NCI-H146 (cell line): ENCODE data around the gene COL1A1.

Source experiments
- DNase-seq: peaks from one replicate; lab custom pipeline; 2025; lab: John Stamatoyannopoulos, UW

The COL1A1 gene

DNA sequence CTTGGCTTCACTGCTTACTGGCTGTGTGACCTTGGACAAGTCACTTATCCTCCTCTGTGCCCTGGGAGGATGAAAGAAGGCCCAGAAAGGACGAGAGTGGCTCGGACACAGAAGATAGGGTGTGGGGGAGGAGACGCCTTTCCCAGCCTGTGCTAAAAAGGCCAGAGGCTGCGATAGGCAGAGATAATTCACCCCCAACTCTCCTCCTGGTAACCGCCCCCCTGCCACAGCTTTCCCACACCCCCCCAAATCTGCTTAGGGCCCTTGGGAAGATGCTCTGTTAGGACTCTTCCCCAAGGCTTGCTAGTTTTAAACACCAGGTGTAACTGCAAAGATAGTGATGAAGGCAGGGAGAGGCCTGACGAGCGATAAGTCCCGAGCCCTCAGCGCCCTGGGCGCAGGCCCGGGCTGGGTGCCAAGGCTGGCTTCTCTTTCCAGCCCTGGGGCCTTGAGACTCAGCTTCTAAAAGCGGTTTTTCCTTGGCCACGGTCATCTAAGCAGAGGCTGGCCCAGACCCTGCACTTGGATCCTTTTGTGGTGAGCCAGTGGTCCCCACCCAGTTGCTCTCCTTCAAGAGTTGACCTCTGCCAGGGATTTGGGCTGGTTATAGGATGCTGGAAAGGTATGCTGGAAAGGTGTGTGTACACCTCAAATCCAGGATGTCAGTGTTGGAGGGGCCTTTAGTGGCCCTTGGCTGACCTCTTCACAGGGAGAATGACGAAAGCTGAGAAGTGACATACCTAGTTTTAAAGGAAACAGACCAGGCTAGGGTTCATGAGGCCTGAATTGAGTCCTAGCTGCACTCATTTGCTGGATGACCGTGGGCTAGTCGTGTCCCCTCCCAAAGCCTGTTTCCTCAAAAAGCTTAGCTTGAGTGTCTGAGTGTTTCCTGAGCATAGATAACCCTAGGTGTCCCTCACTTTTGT is 47.5 kb downstream of the COL1A1 start:
- no peak for DNase-seq

DNA sequence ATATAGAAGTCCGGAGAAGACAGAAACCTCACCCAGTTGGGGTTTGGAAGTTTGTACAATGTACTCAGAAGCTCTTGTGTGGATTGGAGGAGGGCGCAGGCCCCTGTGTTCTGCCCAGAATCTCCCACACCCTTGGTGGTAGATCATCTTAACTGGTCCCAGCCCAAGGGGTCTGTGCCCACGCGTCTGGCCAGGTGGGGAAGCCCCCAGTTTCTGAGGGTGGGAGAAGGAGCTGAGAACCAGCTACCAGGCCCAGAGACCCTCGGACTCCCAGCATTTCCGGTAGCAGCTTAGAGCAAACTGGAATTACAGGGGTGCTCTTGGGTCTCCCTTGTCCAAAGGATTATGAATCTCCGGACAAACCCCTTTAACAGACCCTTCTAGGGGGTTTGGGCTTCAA is 48.7 kb downstream of the COL1A1 start:
- no peak for DNase-seq

DNA sequence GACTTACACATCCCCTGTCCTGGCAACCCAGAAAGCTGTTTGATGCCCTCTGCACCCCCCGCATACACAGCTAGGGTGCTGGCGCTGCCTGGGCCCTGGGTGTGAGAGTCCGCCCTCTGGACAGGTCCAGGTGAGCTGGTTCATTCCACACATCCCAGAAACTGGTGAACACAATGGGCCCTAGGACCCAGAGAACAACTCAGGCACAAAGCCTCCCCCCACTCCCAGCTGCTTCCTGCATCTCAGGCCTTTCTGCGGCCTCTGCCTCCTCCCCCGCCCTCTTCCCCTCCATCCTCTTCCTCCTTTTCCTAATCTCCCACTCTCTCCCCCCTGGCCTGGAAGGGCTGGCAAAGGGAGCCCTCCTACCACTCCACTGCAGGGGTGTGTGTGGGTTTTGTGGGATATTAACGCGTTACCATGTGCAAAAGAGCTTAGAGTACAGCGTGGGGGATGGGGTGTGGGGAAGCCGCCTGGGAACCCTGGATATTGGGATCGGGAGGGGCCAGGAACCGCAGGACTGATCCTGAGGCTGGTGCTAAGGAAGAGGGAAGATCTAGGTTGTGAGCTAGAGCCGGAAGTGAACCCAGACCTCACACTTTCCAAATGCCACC is 49.4 kb downstream of the COL1A1 start:
- DNase-seq = peak; percentile 86

DNA sequence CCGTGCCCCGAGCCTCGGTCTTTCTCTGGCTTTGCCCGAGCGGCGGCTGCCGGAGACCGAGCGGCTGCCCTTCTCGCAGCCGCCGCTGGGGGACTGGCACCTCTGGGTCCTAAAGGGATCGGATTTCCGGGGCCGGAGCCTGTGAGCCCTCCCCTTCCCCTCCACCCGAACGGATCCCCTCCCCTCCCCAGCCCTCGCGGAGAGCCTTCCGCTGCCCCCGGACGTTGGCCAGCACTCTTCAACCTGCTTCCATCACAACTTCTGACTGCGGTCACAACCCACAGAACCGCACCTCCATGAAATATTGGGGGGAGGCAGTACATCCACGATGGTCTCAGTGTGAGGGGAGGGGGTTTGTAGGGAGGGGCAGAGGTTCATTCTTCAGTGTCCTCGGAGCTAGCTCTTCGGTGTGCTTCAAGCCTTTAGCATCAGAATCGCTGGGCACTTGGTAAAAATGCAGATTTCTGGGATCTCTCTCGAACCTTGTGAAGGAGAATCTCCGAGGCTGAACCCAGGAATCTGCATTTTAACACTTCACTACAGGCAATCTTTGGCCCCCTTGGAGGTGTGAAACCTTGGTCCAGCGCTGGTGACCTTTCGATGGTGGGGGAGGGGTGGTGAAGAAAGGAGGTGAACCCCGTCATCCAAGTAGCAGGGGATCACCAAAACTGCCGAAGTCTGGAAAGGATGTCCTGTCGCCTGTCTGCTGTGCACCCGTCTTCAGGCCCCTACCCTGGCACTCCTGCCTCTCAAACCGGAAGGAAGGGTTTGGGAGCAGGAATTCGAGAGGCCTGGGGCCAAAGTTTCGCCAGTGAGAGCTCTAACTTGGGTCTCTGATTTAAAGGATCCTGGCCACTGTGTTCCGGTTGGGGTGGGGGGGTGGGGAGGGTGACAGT is 50.1 kb downstream of the COL1A1 start:
- peak; percentile 89 for DNase-seq

DNA sequence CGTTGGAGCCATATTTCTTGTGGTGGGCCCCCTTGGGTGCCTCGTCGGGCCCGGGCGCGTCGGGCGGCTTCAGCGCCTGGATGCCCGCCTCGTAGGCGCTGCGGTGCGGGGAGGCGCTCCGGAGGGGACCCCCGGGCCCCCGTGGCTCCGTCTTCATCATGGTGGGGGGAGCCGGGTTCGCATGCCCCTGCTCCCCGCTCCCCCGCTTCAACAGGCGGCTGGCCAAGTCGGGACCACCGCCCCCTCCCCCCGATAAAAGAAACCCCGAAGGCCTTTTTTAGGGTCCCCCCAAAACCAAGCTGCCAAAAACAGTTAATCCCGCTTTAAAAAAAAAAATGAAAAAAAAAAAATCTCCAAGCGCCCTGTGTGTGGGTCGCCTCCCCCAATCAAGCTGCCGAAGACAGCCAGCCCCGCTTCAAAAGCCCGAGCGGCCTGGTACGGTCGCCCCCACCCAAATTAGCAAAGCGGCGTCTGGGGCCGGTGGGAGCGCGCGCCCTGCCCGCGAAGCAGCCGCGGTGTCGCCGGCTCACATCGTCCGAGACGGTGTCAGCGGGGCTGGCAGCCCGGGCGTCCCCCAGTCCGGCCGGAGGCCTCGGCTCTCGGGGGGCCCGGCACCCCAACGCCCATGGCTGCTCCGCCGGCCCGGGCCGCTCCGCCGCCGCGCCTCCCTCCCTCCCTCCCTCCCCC is 50.9 kb downstream of the COL1A1 start, which contains the start of gene PPP1R9B:
TSS of gene PPP1R9B (minus strand) at position 324 of the 687 bp plus-strand sequence. CDS start at position 160, 164 bp downstream.
- no peak for DNase-seq

DNA sequence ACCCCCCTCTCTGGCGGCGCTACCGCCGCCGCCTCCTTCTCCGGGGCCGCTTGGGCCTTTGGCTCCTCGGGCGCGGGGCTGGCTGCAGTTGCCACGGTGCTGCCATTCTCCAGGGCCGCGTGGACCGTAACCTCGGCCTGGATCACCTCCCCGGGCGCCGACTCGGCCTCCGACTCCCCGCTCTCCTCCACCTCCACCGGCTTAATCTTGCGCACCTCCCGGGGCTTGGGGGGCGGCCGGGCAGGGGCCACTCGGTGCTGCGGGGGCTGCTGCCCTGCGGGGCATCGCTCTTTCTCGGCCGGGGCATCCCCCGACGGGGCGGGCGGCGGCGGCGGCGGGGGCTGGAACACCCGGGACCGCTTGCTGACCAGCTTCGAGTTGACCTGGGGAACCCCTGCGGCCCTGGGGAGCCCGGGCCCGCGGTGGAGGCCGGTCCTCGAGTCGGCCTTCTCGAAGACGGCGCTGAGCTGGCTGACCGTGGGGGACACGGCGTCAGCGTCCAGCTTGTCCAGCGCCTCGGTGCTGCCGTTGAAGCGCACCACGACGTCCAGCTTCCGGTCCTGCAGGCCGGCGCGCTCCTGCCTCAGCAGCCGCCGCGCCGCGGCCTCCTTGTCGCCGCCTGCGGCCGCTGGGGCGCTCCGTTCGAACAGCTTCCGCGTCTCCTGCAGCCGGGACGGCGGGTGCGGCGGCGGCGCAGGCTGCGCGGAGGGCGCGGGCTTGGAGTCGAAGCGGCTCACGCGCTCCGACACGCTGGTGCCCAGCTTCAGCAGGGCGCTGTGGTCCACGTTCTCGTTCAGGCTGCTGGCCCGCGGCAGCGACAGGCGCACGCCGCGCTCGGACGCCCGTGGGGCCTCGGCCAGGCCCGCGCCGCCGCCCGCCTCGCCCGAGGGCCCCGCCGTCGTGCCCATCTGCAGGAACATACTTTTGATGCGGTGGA is 51.7 kb downstream of the COL1A1 start:
- peak; percentile 73 for DNase-seq

DNA sequence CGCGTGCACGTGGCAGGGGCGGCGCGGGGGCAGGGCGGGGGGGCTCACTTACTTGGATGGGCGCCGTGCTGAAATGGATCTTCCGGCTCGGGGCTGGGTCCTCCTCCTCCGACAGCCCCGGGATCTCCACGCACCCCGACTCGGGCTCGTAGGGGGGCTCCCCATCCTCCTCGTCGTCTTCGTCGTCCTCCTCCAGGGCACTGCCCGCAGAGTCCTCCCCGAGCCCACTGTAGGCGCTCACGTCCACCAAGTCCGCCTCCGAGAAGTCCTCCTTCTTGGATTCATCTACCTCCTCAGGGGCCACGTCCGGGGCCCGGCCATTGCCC is 52.4 kb downstream of the COL1A1 start:
- no peak for DNase-seq

DNA sequence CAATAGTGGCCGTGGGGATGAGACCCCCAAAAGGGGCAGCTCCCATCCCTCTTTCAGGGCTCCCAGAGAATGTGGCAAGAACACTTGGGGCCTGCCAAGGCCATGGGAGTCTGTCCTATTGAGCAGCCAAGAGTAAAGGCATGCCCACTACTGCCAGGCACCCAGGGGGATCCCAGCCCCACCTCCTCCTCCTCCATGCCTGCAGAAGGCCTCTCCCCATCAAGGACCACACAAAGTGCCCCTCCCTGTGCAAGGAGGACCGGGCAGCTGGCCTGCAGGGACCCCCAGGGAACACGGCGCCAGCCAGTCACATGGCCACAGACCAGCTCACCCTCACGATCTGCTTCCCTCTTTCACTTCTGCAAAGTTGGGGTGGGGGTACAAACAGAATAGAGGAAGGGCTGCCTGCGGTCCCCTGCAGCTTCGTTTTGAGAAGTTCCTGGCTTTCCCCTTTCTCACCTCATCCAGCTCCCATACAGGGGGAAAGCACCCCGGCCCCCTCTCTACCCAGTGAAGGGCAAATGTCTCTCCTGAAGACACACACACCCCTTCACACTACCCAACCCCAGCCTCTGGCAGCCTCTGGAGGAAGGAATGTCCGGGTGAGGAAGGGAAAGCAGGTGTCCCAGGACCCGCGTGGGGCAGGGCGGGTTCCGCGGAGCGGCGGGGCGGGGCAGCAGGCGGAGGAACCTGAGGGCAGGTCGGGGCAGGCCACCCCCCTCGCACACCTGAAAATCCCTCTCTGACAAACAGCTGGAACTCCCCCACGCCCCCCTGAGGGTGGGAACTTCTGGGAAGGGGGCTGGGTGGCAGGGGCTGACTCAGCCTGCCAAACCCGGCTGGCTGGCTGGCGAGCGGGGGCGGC is 53.0 kb downstream of the COL1A1 start:
- no peak for DNase-seq

DNA sequence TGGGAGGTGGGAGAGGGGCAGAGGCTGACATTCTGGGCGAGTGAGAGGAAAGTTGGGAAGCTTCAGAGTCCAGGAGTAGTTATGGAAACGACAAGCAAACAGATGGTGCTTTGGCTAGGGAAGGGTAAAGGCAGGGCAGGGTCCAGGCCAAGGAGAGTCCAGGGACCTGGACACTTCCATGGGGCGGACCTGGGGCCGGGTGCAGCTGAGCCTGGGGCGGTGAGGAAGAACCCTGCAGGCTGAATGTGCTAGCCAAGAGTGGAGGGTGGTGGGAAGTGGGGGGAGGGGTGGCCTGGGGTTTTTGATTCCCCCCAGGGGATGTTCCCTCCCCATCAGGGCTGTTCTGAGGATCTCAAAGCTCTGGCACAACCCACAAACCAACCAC is 53.6 kb downstream of the COL1A1 start:
- no peak for DNase-seq

DNA sequence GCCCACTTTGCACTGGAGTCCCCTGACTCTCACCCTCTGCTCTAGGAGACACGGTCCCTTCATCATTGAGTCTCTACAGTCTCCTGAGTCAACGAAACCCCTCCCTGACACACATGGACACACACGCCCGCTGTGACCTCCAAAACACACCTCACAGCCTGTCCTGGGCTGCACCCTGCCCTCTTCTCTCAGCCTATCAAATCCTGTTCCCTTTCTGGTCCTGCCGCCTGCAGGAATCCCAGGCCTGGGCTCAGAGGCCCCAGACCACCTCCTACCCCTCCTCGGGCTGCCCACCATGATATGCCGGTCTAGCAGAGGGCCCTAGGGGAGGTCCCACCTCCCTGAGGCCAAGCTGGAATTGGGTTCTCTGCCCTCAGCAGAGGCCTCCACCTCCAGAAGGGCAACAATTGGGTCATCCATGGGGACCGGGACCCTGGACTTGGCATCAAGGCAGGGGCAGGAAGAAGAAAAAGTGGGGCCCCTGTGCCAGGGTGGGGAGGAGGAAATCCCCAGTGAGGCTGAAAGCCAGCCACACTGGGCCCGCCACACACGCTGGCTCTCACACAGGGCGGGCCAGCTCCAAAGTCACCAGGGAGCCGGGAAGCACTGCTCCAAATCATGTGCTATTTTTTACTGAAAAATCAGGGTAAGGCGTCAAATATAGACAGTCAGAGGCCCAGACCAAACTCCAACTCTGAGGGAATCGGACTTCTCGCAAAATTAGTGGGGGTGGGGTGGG is 54.3 kb downstream of the COL1A1 start:
- no peak for DNase-seq

DNA sequence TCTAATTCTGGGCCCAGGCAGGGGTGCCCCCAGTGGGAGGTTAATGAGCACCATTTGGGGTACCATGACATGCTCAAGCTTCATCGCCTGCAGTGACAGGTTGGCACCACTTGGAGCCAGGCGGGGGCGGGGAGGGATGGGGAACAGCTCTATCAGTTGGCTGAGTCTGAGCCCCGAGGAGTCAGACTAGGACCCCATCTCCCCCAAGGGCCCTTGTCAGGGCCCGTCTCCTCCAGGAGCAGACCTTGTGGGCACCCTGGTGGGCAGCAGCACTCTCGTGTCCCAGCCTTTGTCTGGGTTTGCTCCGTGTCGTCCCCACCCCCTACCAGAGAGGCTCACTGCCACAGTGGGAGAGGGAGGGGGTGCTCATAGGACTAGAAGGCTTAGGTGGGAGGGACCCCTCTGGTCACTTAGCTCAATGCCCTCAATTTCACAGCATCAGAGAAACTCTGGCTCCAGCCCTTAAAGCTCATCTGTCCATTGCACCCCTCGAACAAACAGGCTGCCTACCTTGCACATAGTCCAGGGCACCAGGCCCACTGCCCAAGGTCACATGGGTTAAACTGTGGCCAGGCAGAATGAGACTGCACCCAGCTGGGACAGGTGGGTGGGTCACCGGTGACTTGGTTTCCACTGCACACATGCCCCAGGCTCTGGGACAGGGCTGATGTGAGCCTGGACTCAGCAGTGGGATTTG is 55.1 kb downstream of the COL1A1 start:
- DNase-seq = no peak

DNA sequence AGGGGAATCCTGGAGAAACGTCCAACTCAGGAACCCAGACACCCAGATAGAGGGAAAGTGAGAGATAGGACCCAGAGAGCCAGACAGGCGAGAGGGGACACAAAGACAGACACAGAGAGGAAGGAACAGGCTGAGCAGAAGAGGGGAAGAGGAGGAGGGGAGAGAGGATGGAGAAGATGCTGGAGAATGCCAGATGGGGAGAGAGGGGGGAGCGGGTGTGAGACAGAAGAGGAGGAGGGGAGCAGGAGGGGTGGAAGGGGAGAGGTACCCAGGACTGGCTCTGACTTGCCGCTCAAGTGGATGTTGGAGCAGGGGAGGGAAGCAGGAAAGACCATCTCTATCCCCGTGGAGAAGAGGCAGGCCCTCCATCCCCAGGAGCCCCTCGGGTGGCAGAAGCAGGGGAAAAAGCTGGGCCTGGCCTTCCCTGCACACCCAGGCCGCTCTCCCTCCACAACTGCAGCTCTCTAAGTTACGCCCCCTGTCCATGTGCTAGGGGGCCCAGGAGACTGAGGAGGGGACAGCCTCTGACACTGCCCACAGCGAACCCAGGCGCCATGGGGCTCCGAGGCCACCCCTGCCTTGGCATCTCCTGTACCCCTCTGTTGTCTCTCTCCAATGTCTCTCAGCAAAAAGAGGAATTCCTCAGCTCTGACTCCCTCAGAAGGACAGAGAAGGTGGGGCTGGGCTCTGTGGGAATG is 55.8 kb downstream of the COL1A1 start:
- DNase-seq = no peak

DNA sequence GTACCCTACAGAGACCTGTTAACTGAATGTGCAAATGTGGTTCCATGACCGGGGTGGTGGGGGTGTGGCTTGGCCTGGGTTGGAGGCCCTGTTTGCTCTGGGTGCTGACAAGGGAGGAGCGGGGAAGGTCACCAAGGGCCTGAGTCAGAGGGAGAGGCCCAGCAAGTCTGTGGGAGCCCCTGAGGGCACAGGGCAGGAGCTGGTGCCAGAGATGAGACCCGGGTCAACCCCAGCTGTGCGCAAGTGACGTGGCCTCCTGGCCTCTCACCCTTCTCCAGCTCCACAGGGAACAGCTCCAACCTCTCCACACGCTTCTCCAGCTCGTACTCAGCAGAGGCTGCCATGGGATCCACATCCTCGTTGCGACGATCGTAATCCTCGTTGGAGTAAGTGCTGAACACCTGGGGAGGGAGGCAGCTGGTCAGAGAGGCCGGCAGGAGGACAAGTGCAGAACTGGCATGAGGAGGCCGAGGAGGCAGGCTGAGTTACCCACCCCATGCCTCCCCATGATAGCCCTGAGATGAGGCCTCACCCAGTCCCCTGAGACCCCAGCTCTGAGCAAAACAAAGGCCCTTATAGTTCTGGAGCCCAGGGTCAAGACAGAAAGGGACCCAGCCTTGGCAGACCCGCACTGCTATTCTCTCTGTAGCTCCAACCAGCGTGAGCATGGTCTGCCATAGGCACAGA is 56.4 kb downstream of the COL1A1 start:
- no peak for DNase-seq

DNA sequence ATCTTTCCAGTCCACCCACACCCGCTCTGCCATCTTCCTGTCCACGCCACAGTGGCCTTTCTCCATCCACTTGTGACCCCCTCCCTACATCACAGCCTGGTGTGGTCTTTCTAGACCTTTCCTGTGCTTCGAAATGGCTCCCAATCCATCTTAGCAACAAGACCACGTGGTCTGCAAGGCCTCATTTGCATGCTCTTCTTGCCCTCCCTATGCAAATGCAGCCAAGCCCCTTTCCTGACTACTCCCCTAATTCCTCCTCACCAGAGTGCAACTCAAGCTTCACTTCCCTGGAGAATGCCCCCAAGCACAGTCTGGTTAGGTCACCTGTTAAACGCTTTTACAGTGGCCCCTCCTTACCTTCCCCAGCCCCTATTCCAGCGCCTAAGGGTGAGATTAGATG is 57.1 kb downstream of the COL1A1 start:
- DNase-seq = no peak

DNA sequence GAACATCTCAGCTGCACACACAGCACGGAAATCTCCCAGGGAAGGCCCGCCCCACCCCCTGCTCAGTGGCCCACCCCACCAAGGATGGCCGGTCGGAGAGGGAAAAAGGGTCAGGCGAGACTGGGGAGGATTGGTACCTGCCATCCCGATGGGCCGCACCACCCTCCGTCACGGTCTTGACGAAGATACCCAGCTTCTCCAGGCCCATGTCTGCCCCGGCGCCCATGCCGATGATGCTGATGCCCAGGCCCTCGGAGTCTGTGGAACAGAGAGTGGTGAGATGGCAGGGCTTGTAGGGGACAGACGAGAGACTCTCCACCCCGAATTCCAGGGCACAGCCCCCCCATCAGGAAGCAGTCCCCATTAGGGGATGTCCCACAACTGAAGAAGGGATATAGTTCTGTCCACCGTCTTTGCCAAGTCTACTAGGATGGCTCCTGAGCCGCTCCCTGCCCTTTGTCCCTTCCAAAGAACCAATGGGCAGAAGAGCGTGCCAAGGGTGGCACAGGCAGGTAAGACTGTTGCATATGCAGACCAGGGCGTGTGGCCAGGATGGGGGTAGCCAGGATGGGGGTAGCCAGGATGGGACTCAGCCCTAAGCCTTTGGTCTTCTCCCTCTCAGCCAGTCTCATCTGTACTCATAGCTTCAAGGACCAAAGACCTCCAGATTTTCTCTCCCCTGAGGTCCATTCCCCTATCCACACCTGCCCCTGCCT is 57.8 kb downstream of the COL1A1 start:
- no peak for DNase-seq

DNA sequence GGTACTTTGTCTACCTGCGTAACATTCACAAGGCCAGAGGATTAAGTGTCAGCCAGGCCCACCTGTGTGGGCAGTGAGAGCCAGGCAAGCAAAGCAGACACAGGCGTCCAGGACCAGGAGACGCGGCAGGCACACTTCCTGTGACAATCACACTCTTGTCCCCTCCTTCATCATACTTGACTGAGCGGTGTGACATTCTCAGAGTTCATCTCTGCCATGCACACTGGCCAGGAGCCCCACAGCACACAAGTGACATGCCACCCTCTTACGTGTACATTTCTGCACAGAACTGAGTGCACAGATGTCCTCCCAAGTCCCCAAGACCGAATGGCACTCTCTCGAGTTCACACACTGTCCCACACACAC is 59.7 kb downstream of the COL1A1 start:
- DNase-seq = no peak
